Mesenchymal stem cell (in vitro differentiated cells and primary cell): ENCODE measurements around the gene OAS1.

Source experiments
- DNase-seq: peaks from one replicate; pipeline ENCODE4 v3.0.0-alpha.2; 2013
- H2AFZ ChIP-seq: one replicate; pipeline ENCODE4 v1.6.1; 2013; ENCODE audit warnings: low read depth, mild to moderate bottlenecking, control low read depth, inconsistent platforms, low read length, moderate library complexity
- H2AK5ac ChIP-seq: 2 replicates; pipeline ENCODE4 v1.6.1; 2013; ENCODE audit warnings: low read length, moderate library complexity, mild to moderate bottlenecking, inconsistent platforms; ENCODE audit not compliant: severe bottlenecking
- H2BK120ac ChIP-seq: one replicate; pipeline ENCODE4 v1.6.1; 2013; ENCODE audit warnings: low read depth, mild to moderate bottlenecking, inconsistent platforms, low read length, moderate library complexity
- H2BK12ac ChIP-seq, 2 experiments: one replicate each; pipeline ENCODE4 v1.6.1; 2013; ENCODE audit warnings: inconsistent platforms in 2 of 2, low read length in 2 of 2, mild to moderate bottlenecking in 2 of 2, moderate library complexity in 2 of 2, control low read depth in 1 of 2
- H2BK15ac ChIP-seq: one replicate; pipeline ENCODE4 v1.6.1; 2013; ENCODE audit warnings: mild to moderate bottlenecking, low read depth, inconsistent platforms; ENCODE audit not compliant: poor library complexity, severe bottlenecking
- H2BK5ac ChIP-seq: 2 replicates; pipeline ENCODE4 v1.6.1; 2013; ENCODE audit warnings: low read depth, mild to moderate bottlenecking, low read length, control low read depth, inconsistent platforms; ENCODE audit not compliant: poor library complexity, severe bottlenecking
- H3K14ac ChIP-seq, 2 experiments: one replicate each; pipeline ENCODE4 v1.6.1; 2013; ENCODE audit warnings: inconsistent platforms in 2 of 2, low read length in 2 of 2, control low read depth in 1 of 2, mild to moderate bottlenecking in 1 of 2, moderate library complexity in 1 of 2
- H3K18ac ChIP-seq, 2 experiments: one replicate each; pipeline ENCODE4 v1.6.1; 2013; ENCODE audit warnings: inconsistent platforms in 2 of 2, low read length in 2 of 2, control low read depth in 1 of 2, low read depth in 1 of 2, mild to moderate bottlenecking in 1 of 2
- H3K23ac ChIP-seq, 2 experiments: one replicate each; pipeline ENCODE4 v1.6.1; 2013; ENCODE audit warnings: inconsistent platforms in 2 of 2, low read length in 2 of 2, mild to moderate bottlenecking in 2 of 2, moderate library complexity in 2 of 2, control low read depth in 1 of 2
- H3K27ac ChIP-seq: 2 replicates; pipeline ENCODE4 v1.5.1; 2013; ENCODE audit warnings: mild to moderate bottlenecking, moderate library complexity, low read length, control low read depth, inconsistent platforms; ENCODE audit not compliant: poor library complexity, severe bottlenecking
- H3K27me3 ChIP-seq, 2 experiments: 2 replicates each; pipeline versions ENCODE4 v1.6.1 to v1.7.0; 2013; ENCODE audit warnings: low read length in 2 of 2, mild to moderate bottlenecking in 2 of 2, moderate library complexity in 2 of 2, control low read depth in 1 of 2, inconsistent platforms in 1 of 2; ENCODE audit not compliant: control insufficient read depth in 1 of 2, insufficient read depth in 1 of 2
- H3K36me3 ChIP-seq, 2 experiments: 2 replicates each; pipeline versions ENCODE4 v1.6.1 to v1.7.0; 2013; ENCODE audit warnings: low read length in 2 of 2, control low read depth in 1 of 2, inconsistent platforms in 1 of 2, low read depth in 1 of 2, mild to moderate bottlenecking in 1 of 2; ENCODE audit not compliant: insufficient read depth in 2 of 2, control insufficient read depth in 1 of 2
- H3K4ac ChIP-seq, 2 experiments: one replicate each; pipeline ENCODE4 v1.6.1; 2013; ENCODE audit warnings: inconsistent platforms in 2 of 2, low read length in 2 of 2, mild to moderate bottlenecking in 2 of 2, moderate library complexity in 2 of 2, control low read depth in 1 of 2, low read depth in 1 of 2
- H3K4me1 ChIP-seq: 2 replicates; pipeline ENCODE4 v1.6.1; 2013; ENCODE audit warnings: low read depth, low read length, control low read depth; ENCODE audit not compliant: control insufficient read depth, insufficient read depth
- H3K4me2 ChIP-seq: 2 replicates; pipeline ENCODE4 v1.6.1; 2013; ENCODE audit warnings: low read length, mild to moderate bottlenecking, inconsistent platforms; ENCODE audit not compliant: poor library complexity, severe bottlenecking
- H3K4me3 ChIP-seq, 2 experiments: 2 replicates each; pipeline versions ENCODE4 v1.5.1 to v1.7.0; 2013; ENCODE audit warnings: low read length in 2 of 2, mild to moderate bottlenecking in 2 of 2, control low read depth in 1 of 2, low read depth in 1 of 2; ENCODE audit not compliant: insufficient read depth in 1 of 2
- H3K79me1 ChIP-seq: replicated peaks from 2 replicates; pipeline ENCODE4 v1.6.1; 2013; ENCODE audit warnings: mild to moderate bottlenecking, control low read depth, low read length, inconsistent platforms; ENCODE audit not compliant: poor library complexity, severe bottlenecking
- H3K9ac ChIP-seq: 2 replicates; pipeline ENCODE4 v1.7.0; 2013; ENCODE audit warnings: mild to moderate bottlenecking, low read length, moderate library complexity
- H3K9me3 ChIP-seq: 2 replicates; pipeline ENCODE4 v1.7.0; 2013; ENCODE audit warnings: mild to moderate bottlenecking, low read length; ENCODE audit not compliant: control insufficient read depth
- H4K8ac ChIP-seq: one replicate; pipeline ENCODE4 v1.6.1; 2013; ENCODE audit warnings: inconsistent platforms, mild to moderate bottlenecking, low read length, moderate library complexity
- H4K91ac ChIP-seq: one replicate; pipeline ENCODE4 v1.6.1; 2013; ENCODE audit warnings: mild to moderate bottlenecking, low read length, inconsistent platforms
- WGBS: methylation state at CpG from one replicate; pipeline ENCODE4 v1.1.7; 2013; ENCODE audit warnings: mixed read lengths; 5-methylcytosine and 5-hydroxymethylcytosine counted together

The OAS1 gene

GRCh38 chr12:112938751-112939150 lies 32.0 kb downstream of the OAS1 start:
- H3K9ac ChIP-seq: peak overlapping the region; percentile 93
- H3K14ac ChIP-seq: peak overlapping the region in 1 of 2 experiments; percentile 72
- peak overlapping the region; percentile 72 for H2AFZ ChIP-seq
- H3K79me1 ChIP-seq: peaks cover 17% of the 10 kb centered on the region
- peaks cover 5 to 12% of the 10 kb centered on the region in 2 experiments for H3K36me3 ChIP-seq
- no peaks in the 10 kb centered on the region for H3K9me3 ChIP-seq
- no peak overlapping the region for H2BK120ac ChIP-seq
- H3K4ac ChIP-seq: no peak overlapping the region
- peak overlapping the region; percentile 30 to 83 for H3K18ac ChIP-seq
- H3K27me3 ChIP-seq: no peaks in the 10 kb centered on the region
- H2BK12ac ChIP-seq: no peak overlapping the region
- H3K27ac ChIP-seq: no peak overlapping the region
- no peak overlapping the region for H4K91ac ChIP-seq
- H4K8ac ChIP-seq: peak overlapping the region; percentile 46
- H3K4me2 ChIP-seq: peak overlapping the region; percentile 93
- DNase-seq: peak; percentile 11
- no peak overlapping the region for H2BK5ac ChIP-seq
- WGBS: 69% methylated on average over 8 of the region's 11 CpGs
- H3K4me1 ChIP-seq: peaks cover 7% of the 10 kb centered on the region
- no peak overlapping the region for H3K23ac ChIP-seq
- H2AK5ac ChIP-seq: no peak overlapping the region
- H3K4me3 ChIP-seq: peak overlapping the region; percentile 73 to 87
- H2BK15ac ChIP-seq: no peak overlapping the region

- Histone ChIP-seq H3K14ac (no peak overlapping the region), H3K9ac (peak overlapping the region; percentile 93), H3K9me3 (no peaks in the 10 kb centered on the region), H2BK5ac (no peak overlapping the region), H3K4me2 (no peak overlapping the region), H3K79me1 (peaks cover 17% of the 10 kb centered on the region), H3K27ac (no peak overlapping the region), H3K27me3 (no peaks in the 10 kb centered on the region), H3K36me3 (peaks cover 8 to 18% of the 10 kb centered on the region in 2 experiments), H4K91ac (no peak overlapping the region), H2BK15ac (no peak overlapping the region), H3K4me3 (peak overlapping the region in 1 of 2 experiments; percentile 87), H3K4me1 (peaks cover 7% of the 10 kb centered on the region), H3K18ac (no peak overlapping the region), H2BK120ac (no peak overlapping the region), H3K23ac (no peak overlapping the region), H3K4ac (no peak overlapping the region), H2BK12ac (no peak overlapping the region), H2AFZ (no peak overlapping the region), H4K8ac (no peak overlapping the region), H2AK5ac (no peak overlapping the region)
- no peak for DNase-seq
- 74% methylated on average over 5 of the region's 7 CpGs for WGBS
Observed at GRCh38 chr12:112939761-112940381, 33.1 kb downstream of the OAS1 start.

GRCh38 chr12:112941528-112942335 lies 35.0 kb downstream of the OAS1 start:
- Histone ChIP-seq H3K4me1 (peaks cover 7% of the 10 kb centered on the region), H2AK5ac (no peak overlapping the region), H2BK120ac (no peak overlapping the region), H3K27ac (no peak overlapping the region), H3K4ac (no peak overlapping the region), H3K18ac (no peak overlapping the region), H2AFZ (no peak overlapping the region), H2BK15ac (no peak overlapping the region), H3K14ac (no peak overlapping the region), H3K9ac (no peak overlapping the region), H3K23ac (no peak overlapping the region), H4K8ac (no peak overlapping the region), H3K27me3 (no peaks in the 10 kb centered on the region), H2BK12ac (no peak overlapping the region), H4K91ac (no peak overlapping the region), H3K9me3 (no peaks in the 10 kb centered on the region), H3K4me2 (no peak overlapping the region), H3K79me1 (peaks cover 17% of the 10 kb centered on the region), H3K4me3 (no peak overlapping the region), H2BK5ac (no peak overlapping the region), H3K36me3 (peaks cover 12 to 27% of the 10 kb centered on the region in 2 experiments)
- DNase-seq: no peak
- 89% methylated on average over 15 of the region's 16 CpGs for WGBS

- H3K18ac ChIP-seq: no peak overlapping the region
- WGBS: 100% methylated on average over 1 of the region's 1 CpG
- DNase-seq: no peak
- no peak overlapping the region for H3K27ac ChIP-seq
- no peak overlapping the region for H2AFZ ChIP-seq
- no peaks in the 10 kb centered on the region for H3K27me3 ChIP-seq
- H4K8ac ChIP-seq: no peak overlapping the region
- H3K4ac ChIP-seq: no peak overlapping the region
- H3K36me3 ChIP-seq: peaks cover 12 to 35% of the 10 kb centered on the region in 2 experiments
- no peak overlapping the region for H2BK15ac ChIP-seq
- no peaks in the 10 kb centered on the region for H3K9me3 ChIP-seq
- no peak overlapping the region for H2BK5ac ChIP-seq
- H3K23ac ChIP-seq: no peak overlapping the region
- no peak overlapping the region for H3K14ac ChIP-seq
- H2BK120ac ChIP-seq: no peak overlapping the region
- no peak overlapping the region for H4K91ac ChIP-seq
- H3K4me2 ChIP-seq: no peak overlapping the region
- H3K4me1 ChIP-seq: peaks cover 7% of the 10 kb centered on the region
- H3K4me3 ChIP-seq: no peak overlapping the region
- peaks cover 17% of the 10 kb centered on the region for H3K79me1 ChIP-seq
- no peak overlapping the region for H2AK5ac ChIP-seq
- no peak overlapping the region for H3K9ac ChIP-seq
- H2BK12ac ChIP-seq: no peak overlapping the region
Observed at GRCh38 chr12:112942572-112942971, 35.8 kb downstream of the OAS1 start.
